Measurements from ENCODE around the gene HELZ. TPM values are rescaled to one million over a fixed set of nuclear protein-coding genes. Genes with fewer than 3 reads are reported as not detected.
"Not testable (repeated sequence)": the region's sequence is repeated elsewhere in the genome, so short reads cannot be mapped to it uniquely, and the experiment has no call there.

HELZ gene
- total and polyA plus RNA-seq, 2 donors (not counting 1 experiment from before 2014, with no cell fraction given) = 10.4 to 97.8 TPM

- Mint-ChIP-seq H3K27me3 (peaks cover 6% of the 10 kb centered on the region), H3K4me1 (peaks cover 3% of the 10 kb centered on the region), H3K4me3 (no peak overlapping the region), H3K9me3 (ENCODE audit: insufficient read depth) (no peaks in the 10 kb centered on the region), H3K27ac (no peak overlapping the region)
- Histone ChIP-seq H3K79me2 (ENCODE audit: control insufficient read depth, insufficient read depth, low read length) (no peaks in the 10 kb centered on the region), H2AFZ (ENCODE audit: insufficient read depth, low read depth, low read length, poor library complexity, severe bottlenecking) (no peak overlapping the region), H3K27ac (ENCODE audit: low read length in 2 of 2) (no peak overlapping the region), H3K4me1 (ENCODE audit: control insufficient read depth in 2 of 2, insufficient read depth in 2 of 2, low read length in 2 of 2) (peaks cover 0 to 5% of the 10 kb centered on the region in 2 donors), H4K20me1 (ENCODE audit: control insufficient read depth, insufficient read depth, low read length, poor library complexity, severe bottlenecking) (no peaks in the 10 kb centered on the region), H3K27me3 (replicated peaks in 1 of 4; ENCODE audit: control extremely low read depth in 1 of 4, control insufficient read depth in 3 of 4, insufficient read depth in 4 of 4, low read length in 3 of 4) (peaks cover 0 to 2% (median 0%) of the 10 kb centered on the region in 4 experiments), H3K4me3 (ENCODE audit: control extremely low read depth in 1 of 5, extremely low read depth in 1 of 5, insufficient read depth in 1 of 5, low read depth in 2 of 5, low read length in 4 of 5) (no peak overlapping the region), H3K9me3 (ENCODE audit: control extremely low read depth in 1 of 3, control insufficient read depth in 2 of 3, insufficient read depth in 1 of 3, low read length in 2 of 3) (peaks cover 0 to 4% (median 0%) of the 10 kb centered on the region in 3 donors), H3K9ac (ENCODE audit: low read length) (no peak overlapping the region), H3K4me2 (replicated peaks; ENCODE audit: low read depth, low read length, poor library complexity, severe bottlenecking) (no peak overlapping the region), H3K36me3 (replicated peaks in 1 of 2; ENCODE audit: control extremely low read depth in 1 of 2, control insufficient read depth in 1 of 2, extremely low read depth in 1 of 2, insufficient read depth in 2 of 2, low read length in 1 of 2) (no peaks in the 10 kb centered on the region)
- intact Hi-C loops (cut with micrococcal nuclease) = no loop called here
- DNase-seq (no peak), ATAC-seq (ENCODE audit: low read depth) (no peak)
- CTCF ChIA-PET = no interaction called here
- WGBS (ENCODE audit: insufficient coverage) = 94% methylated on average over 2 of the region's 5 CpGs
- POLR2A ChIA-PET = no interaction called here
- TF ChIP-seq CTCF (IDR thresholded peaks at IDR 0.05) = no peak
- no peak for TF ChIP-seq EZH2 (IDR thresholded peaks at IDR 0.05; ENCODE audit: borderline replicate concordance, insufficient read depth, low read depth, low read length, poor library complexity, severe bottlenecking)
Measured at GRCh38 chr17:67256075-67256732, 11.2 kb upstream of the HELZ start.

GRCh38 chr17:67253384-67253783 is 8.4 kb upstream of the HELZ start:
- DNase-seq (no peak), ATAC-seq (ENCODE audit: low read depth) (no peak)
- CTCF ChIA-PET = no interaction called here
- intact Hi-C loops (cut with micrococcal nuclease) = no loop called here
- no peak overlapping the region for H3K4me3 Mint-ChIP-seq
- POLR2A ChIA-PET = no interaction called here
- no peak overlapping the region for H3K27ac Mint-ChIP-seq
- TF ChIP-seq CTCF (IDR thresholded peaks at IDR 0.05) = no peak
- TF ChIP-seq EZH2 (IDR thresholded peaks at IDR 0.05; ENCODE audit: borderline replicate concordance, insufficient read depth, low read depth, low read length, poor library complexity, severe bottlenecking) = no peak
- Histone ChIP-seq H3K9me3 (ENCODE audit: control extremely low read depth in 1 of 3, control insufficient read depth in 2 of 3, insufficient read depth in 1 of 3, low read length in 2 of 3) (peaks cover 0 to 4% (median 0%) of the 10 kb centered on the region in 3 donors), H3K27me3 (replicated peaks in 1 of 4; ENCODE audit: control extremely low read depth in 1 of 4, control insufficient read depth in 3 of 4, insufficient read depth in 4 of 4, low read length in 3 of 4) (no peaks in the 10 kb centered on the region), H3K9ac (ENCODE audit: low read length) (no peak overlapping the region), H3K4me2 (replicated peaks; ENCODE audit: low read depth, low read length, poor library complexity, severe bottlenecking) (no peak overlapping the region), H3K27ac (ENCODE audit: low read length in 2 of 2) (no peak overlapping the region), H2AFZ (ENCODE audit: insufficient read depth, low read depth, low read length, poor library complexity, severe bottlenecking) (no peak overlapping the region), H3K4me3 (ENCODE audit: control extremely low read depth in 1 of 5, extremely low read depth in 1 of 5, insufficient read depth in 1 of 5, low read depth in 2 of 5, low read length in 4 of 5) (no peak overlapping the region), H3K79me2 (ENCODE audit: control insufficient read depth, insufficient read depth, low read length) (no peaks in the 10 kb centered on the region), H3K4me1 (ENCODE audit: control insufficient read depth in 2 of 2, insufficient read depth in 2 of 2, low read length in 2 of 2) (peaks cover 0 to 5% of the 10 kb centered on the region in 2 donors), H4K20me1 (ENCODE audit: control insufficient read depth, insufficient read depth, low read length, poor library complexity, severe bottlenecking) (no peaks in the 10 kb centered on the region), H3K36me3 (replicated peaks in 1 of 2; ENCODE audit: control extremely low read depth in 1 of 2, control insufficient read depth in 1 of 2, extremely low read depth in 1 of 2, insufficient read depth in 2 of 2, low read length in 1 of 2) (no peaks in the 10 kb centered on the region)
- H3K27me3 Mint-ChIP-seq = peaks cover 3% of the 10 kb centered on the region
- no CpG with 5 or more reads among the region's 2 CpGs for WGBS (ENCODE audit: insufficient coverage)
- H3K9me3 Mint-ChIP-seq (ENCODE audit: insufficient read depth) = no peaks in the 10 kb centered on the region
- peaks cover 2% of the 10 kb centered on the region for H3K4me1 Mint-ChIP-seq

DNA sequence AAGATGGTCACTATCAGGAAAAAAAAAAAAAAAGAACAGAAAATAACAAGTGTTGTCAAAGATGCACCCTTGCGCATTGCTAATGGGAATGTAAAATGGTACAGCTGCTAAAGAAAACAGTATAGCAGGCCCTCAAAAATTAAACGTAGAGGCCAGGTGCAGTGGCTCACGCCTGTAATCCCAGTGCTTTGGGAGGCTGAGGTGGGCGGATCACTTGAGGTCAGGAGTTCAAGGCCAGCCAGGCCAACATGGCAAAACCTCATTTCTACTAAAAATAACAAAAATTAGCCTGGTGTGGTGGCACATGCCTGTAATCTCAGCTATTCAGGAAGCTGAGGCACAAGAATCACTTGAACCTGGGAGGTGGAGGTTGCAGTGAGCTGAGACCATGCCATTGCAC is 6.6 kb upstream of the HELZ start:
- H3K79me2 ChIP-seq (ENCODE audit: control insufficient read depth, insufficient read depth, low read length); H2AFZ ChIP-seq (ENCODE audit: insufficient read depth, low read depth, low read length, poor library complexity, severe bottlenecking); H3K4me3 Mint-ChIP-seq; H4K20me1 ChIP-seq (ENCODE audit: control insufficient read depth, insufficient read depth, low read length, poor library complexity, severe bottlenecking); H3K4me1 ChIP-seq (ENCODE audit: control insufficient read depth in 2 of 2, insufficient read depth in 2 of 2, low read length in 2 of 2); H3K4me1 Mint-ChIP-seq; H3K27ac Mint-ChIP-seq; H3K9me3 ChIP-seq (ENCODE audit: control extremely low read depth in 1 of 3, control insufficient read depth in 2 of 3, insufficient read depth in 1 of 3, low read length in 2 of 3); H3K27me3 Mint-ChIP-seq; H3K4me2 ChIP-seq (replicated peaks; ENCODE audit: low read depth, low read length, poor library complexity, severe bottlenecking); CTCF ChIA-PET; H3K9ac ChIP-seq (ENCODE audit: low read length); H3K27me3 ChIP-seq (replicated peaks in 1 of 4; ENCODE audit: control extremely low read depth in 1 of 4, control insufficient read depth in 3 of 4, insufficient read depth in 4 of 4, low read length in 3 of 4); intact Hi-C loops (cut with micrococcal nuclease); POLR2A ChIA-PET; H3K4me3 ChIP-seq (ENCODE audit: control extremely low read depth in 1 of 5, extremely low read depth in 1 of 5, insufficient read depth in 1 of 5, low read depth in 2 of 5, low read length in 4 of 5); H3K9me3 Mint-ChIP-seq (ENCODE audit: insufficient read depth); H3K36me3 ChIP-seq (replicated peaks in 1 of 2; ENCODE audit: control extremely low read depth in 1 of 2, control insufficient read depth in 1 of 2, extremely low read depth in 1 of 2, insufficient read depth in 2 of 2, low read length in 1 of 2); ATAC-seq (ENCODE audit: low read depth); H3K27ac ChIP-seq (ENCODE audit: low read length in 2 of 2); DNase-seq: not testable (repeated sequence)
- WGBS (ENCODE audit: insufficient coverage) = 92% methylated on average over 2 of the region's 4 CpGs

Data from B cell (primary cell).